H1 (cell line): ENCODE data around the gene LAYN. TPM values are rescaled to one million over a fixed set of nuclear protein-coding genes. Genes with fewer than 3 reads are reported as not detected.

Source experiments
- CTCF ChIA-PET: fragments of 300-600 bp; sonication (Branson Sonifier 250); formaldehyde crosslinking; loops from one replicate; lab custom pipeline; 2021; ENCODE audit not compliant: partially characterized antibody; lab: Charles Lee
- POLR2A ChIA-PET: fragments of 300-600 bp; sonication (Branson Sonifier 250); formaldehyde crosslinking; loops from one replicate; lab custom pipeline; 2021; ENCODE audit warnings: inconsistent platforms; ENCODE audit not compliant: partially characterized antibody; lab: Charles Lee
- DNase-seq, 2 experiments: peaks; one replicate each; pipeline versions ENCODE4 v3.0.0 to v3.0.0-alpha.2; 2010 to 2022; ENCODE audit warnings: low spot score in 2 of 2, low read depth in 1 of 2, mixed read lengths in 1 of 2
- FAIRE-seq: peaks from 2 replicates; lab custom pipeline; 2011; peaks lifted over from hg19 to GRCh38; lab: Jason Lieb, UNC
- H2AFZ ChIP-seq: 2 replicates; pipeline ENCODE4 v1.8.1; 2012; ENCODE audit warnings: low read length, inconsistent platforms
- H2AK5ac ChIP-seq: 2 replicates; pipeline ENCODE4 v1.6.1; 2013; ENCODE audit warnings: low read depth, low read length
- H2BK120ac ChIP-seq: replicated peaks from 2 replicates; pipeline ENCODE3; 2013; ENCODE audit warnings: low read depth, low read length, inconsistent platforms
- H2BK12ac ChIP-seq: 2 replicates; pipeline ENCODE4 v1.6.1; 2013; ENCODE audit warnings: low read depth, low read length
- H2BK15ac ChIP-seq: 2 replicates; pipeline ENCODE4 v1.6.1; 2013; ENCODE audit warnings: low read length
- H2BK20ac ChIP-seq: 2 replicates; pipeline ENCODE4 v1.6.1; 2013; ENCODE audit warnings: low read length
- H2BK5ac ChIP-seq: 2 replicates; pipeline ENCODE4 v1.6.1; 2013; ENCODE audit warnings: low read depth, low read length
- H3K14ac ChIP-seq: 2 replicates; pipeline ENCODE4 v1.6.1; 2013; ENCODE audit warnings: inconsistent platforms; ENCODE audit not compliant: insufficient read length
- H3K18ac ChIP-seq: 2 replicates; pipeline ENCODE4 v1.6.1; 2013; ENCODE audit warnings: low read length; ENCODE audit errors: extremely low read depth
- H3K23ac ChIP-seq: 2 replicates; pipeline ENCODE4 v1.6.1; 2013; ENCODE audit warnings: inconsistent platforms; ENCODE audit not compliant: insufficient read length
- H3K23me2 ChIP-seq: 2 replicates; pipeline ENCODE4 v1.6.1; 2013; ENCODE audit warnings: low read depth, low read length
- H3K27ac ChIP-seq: 2 replicates; pipeline ENCODE4 v1.6.1; 2011; ENCODE audit warnings: low read depth, low read length, inconsistent platforms
- H3K27me3 ChIP-seq, 4 experiments: replicated peaks in 1 of 4; 1 replicate in 1 of 4; 2 replicates in 3 of 4; pipeline versions ENCODE4 v1.6.1 to v1.8.1; 2011 to 2013; ENCODE audit warnings: low read length in 3 of 4, mild to moderate bottlenecking in 3 of 4, inconsistent platforms in 2 of 4, mixed read lengths in 2 of 4, moderate library complexity in 1 of 4; ENCODE audit not compliant: control insufficient read depth in 3 of 4, insufficient read depth in 3 of 4; ENCODE audit errors: extremely low read depth in 1 of 4
- H3K36me3 ChIP-seq, 4 experiments: 2 replicates each; pipeline versions ENCODE4 v1.6.1 to v1.8.1; 2011 to 2013; ENCODE audit warnings: mild to moderate bottlenecking in 4 of 4, low read length in 3 of 4, moderate library complexity in 2 of 4, control low read depth in 1 of 4, inconsistent platforms in 1 of 4; ENCODE audit not compliant: insufficient read depth in 4 of 4, control insufficient read depth in 2 of 4
- H3K4ac ChIP-seq: replicated peaks from 2 replicates; pipeline ENCODE3; 2013; ENCODE audit warnings: low read length, low read depth, mixed read lengths, inconsistent platforms; ENCODE audit not compliant: insufficient read length
- H3K4me1 ChIP-seq, 4 experiments: replicated peaks in 1 of 4; 1 replicate in 1 of 4; 2 replicates in 3 of 4; pipeline versions ENCODE4 v1.6.1 to v1.8.1; 2011 to 2013; ENCODE audit warnings: low read length in 3 of 4, inconsistent platforms in 2 of 4, mixed read lengths in 1 of 4; ENCODE audit not compliant: insufficient read depth in 4 of 4, control insufficient read depth in 3 of 4
- H3K4me2 ChIP-seq, 2 experiments: 2 replicates each; pipeline versions ENCODE4 v1.6.1 to v1.8.1; 2011 to 2013; ENCODE audit warnings: low read depth in 2 of 2, low read length in 2 of 2, control low read depth in 1 of 2, inconsistent platforms in 1 of 2, mild to moderate bottlenecking in 1 of 2; ENCODE audit not compliant: insufficient read depth in 1 of 2
- H3K4me3 ChIP-seq, 4 experiments: fragments of 200-600, 300-600 bp in 1 of 4; sonication (generic), shearing (Covaris generic), sonication (Bioruptor Twin) in 1 of 4; 2 replicates each; pipeline versions ENCODE4 v1.5.1 to v1.8.1; 2011 to 2016; ENCODE audit warnings: low read length in 4 of 4, low read depth in 3 of 4, control low read depth in 2 of 4, inconsistent platforms in 2 of 4, mild to moderate bottlenecking in 2 of 4, mixed read lengths in 1 of 4, moderate library complexity in 1 of 4; ENCODE audit not compliant: insufficient read depth in 2 of 4; ENCODE audit errors: extremely low read depth in 1 of 4
- H3K56ac ChIP-seq: replicated peaks from 2 replicates; pipeline ENCODE3; 2013; ENCODE audit warnings: low read depth, mild to moderate bottlenecking, mixed read lengths, low read length, inconsistent platforms; ENCODE audit not compliant: insufficient read length
- H3K79me1 ChIP-seq: 2 replicates; pipeline ENCODE4 v1.6.1; 2013; ENCODE audit warnings: low read depth, low read length, control low read depth
- H3K79me2 ChIP-seq, 2 experiments: 2 replicates each; pipeline versions ENCODE4 v1.6.1 to v1.8.1; 2012 to 2013; ENCODE audit warnings: low read length in 2 of 2, mild to moderate bottlenecking in 2 of 2, inconsistent platforms in 1 of 2; ENCODE audit not compliant: insufficient read depth in 2 of 2, control insufficient read depth in 1 of 2
- H3K9ac ChIP-seq, 4 experiments: replicated peaks in 1 of 4; 1 replicate in 1 of 4; 2 replicates in 3 of 4; pipeline versions ENCODE4 v1.6.1 to v1.8.1; 2011 to 2013; ENCODE audit warnings: low read depth in 3 of 4, low read length in 3 of 4, control low read depth in 2 of 4, mild to moderate bottlenecking in 2 of 4, moderate library complexity in 2 of 4, inconsistent platforms in 1 of 4; ENCODE audit errors: extremely low read depth in 1 of 4
- H3K9me3 ChIP-seq, 2 experiments: 2 replicates each; pipeline versions ENCODE4 v1.6.1 to v1.8.1; 2012 to 2013; ENCODE audit warnings: mild to moderate bottlenecking in 2 of 2, moderate library complexity in 2 of 2, control low read depth in 1 of 2, inconsistent platforms in 1 of 2, low read depth in 1 of 2, low read length in 1 of 2, mixed read lengths in 1 of 2; ENCODE audit not compliant: insufficient read depth in 2 of 2
- H4K20me1 ChIP-seq, 2 experiments: replicated peaks in 1 of 2; 2 replicates each; pipeline versions ENCODE3 to v1.8.1; 2011 to 2013; ENCODE audit warnings: inconsistent platforms in 2 of 2, low read length in 2 of 2, mild to moderate bottlenecking in 1 of 2; ENCODE audit not compliant: insufficient read depth in 2 of 2, control insufficient read depth in 1 of 2
- H4K5ac ChIP-seq: 2 replicates; pipeline ENCODE4 v1.6.1; 2013; ENCODE audit warnings: low read length, low read depth, mixed read lengths, inconsistent platforms; ENCODE audit not compliant: insufficient read length
- H4K8ac ChIP-seq: 2 replicates; pipeline ENCODE4 v1.8.0; 2013; ENCODE audit warnings: mild to moderate bottlenecking, moderate library complexity, low read length, inconsistent platforms; ENCODE audit not compliant: insufficient read depth; ENCODE audit errors: extremely low read depth
- H4K91ac ChIP-seq: replicated peaks from 2 replicates; pipeline ENCODE3; 2013; ENCODE audit warnings: low read length, mixed read lengths, inconsistent platforms; ENCODE audit not compliant: insufficient read length
- ASH2L ChIP-seq: fragments of 200-600, 300-600 bp; sonication (generic); IDR thresholded peaks from one replicate; pipeline ENCODE4 v1.7.1; 2017; ENCODE audit warnings: low read length
- BACH1 ChIP-seq: IDR thresholded peaks from 2 replicates; pipeline ENCODE4 v1.6.1; 2012; ENCODE audit warnings: low read length, improper control_type of control experiment
- BCL11A ChIP-seq, 2 experiments: IDR thresholded peaks; one replicate each; pipeline ENCODE4 v1.6.1; 2011; ENCODE audit warnings: low read depth in 2 of 2, low read length in 2 of 2, mild to moderate bottlenecking in 2 of 2
- CREB1 ChIP-seq: IDR thresholded peaks from 2 replicates; pipeline ENCODE4 v1.6.1; 2012; ENCODE audit warnings: inconsistent platforms
- PHF8 ChIP-seq: fragments of 200-600 bp; sonication (generic); conservative IDR thresholded peaks from 2 replicates; pipeline ENCODE4 v1.7.1; 2012; ENCODE audit warnings: low read depth, mild to moderate bottlenecking, inconsistent platforms, low read length, moderate library complexity
- POU5F1 ChIP-seq: IDR thresholded peaks from 2 replicates; pipeline ENCODE4 v1.6.1; 2011; ENCODE audit warnings: low read depth, mild to moderate bottlenecking, low read length, moderate library complexity
- SP1 ChIP-seq: IDR thresholded peaks from 2 replicates; pipeline ENCODE4 v1.6.1; 2011; ENCODE audit warnings: low read depth, low read length
- SP2 ChIP-seq: IDR thresholded peaks from 2 replicates; pipeline ENCODE4 v1.6.1; 2012; ENCODE audit warnings: mild to moderate bottlenecking, low read length, inconsistent platforms
- YY1 ChIP-seq: IDR thresholded peaks from 2 replicates; pipeline ENCODE4 v1.6.1; 2011; ENCODE audit warnings: low read depth, mild to moderate bottlenecking, low read length
- WGBS, 2 experiments: shearing (Covaris generic) in 1 of 2; methylation state at CpG; one replicate each; pipeline versions ENCODE4 v1.1.6 to v1.1.7; 2013 to 2015; ENCODE audit warnings: low lambda C conversion rate in 2 of 2, mixed read lengths in 2 of 2, inconsistent platforms in 1 of 2, low coverage in 1 of 2, missing lambda C conversion rate in 1 of 2; ENCODE audit not compliant: insufficient replicate concordance in 2 of 2, insufficient coverage in 1 of 2, insufficient read length in 1 of 2; ENCODE audit errors: extremely low coverage in 1 of 2, missing lambda C conversion rate in 1 of 2; 5-methylcytosine and 5-hydroxymethylcytosine counted together
- polyA plus RNA-seq, 7 experiments: library from polyadenylated mRNA; depleted of rRNA in 3 of 7; stranded (reverse) in 5 of 7; unstranded in 2 of 7; fragments of >200 nt in 5 of 7; fragments of 200-250 nt in 2 of 7; gene quantifications; 1 replicate in 5 of 7; 2 replicates in 1 of 7; 4 replicates in 1 of 7; pipeline versions ENCODE4 v1.2.1 to v1.2.3, GENCODE V29; 2011 to 2013; ENCODE audit warnings: missing spikeins in 2 of 7, mixed read lengths in 2 of 7
- total RNA-seq: library from RNA; stranded (reverse); fragmentation: NEBNext Ultra II Directional; extraction: Animal tissue kit (Norgen Biotek cat#: 25700); gene quantifications from 2 replicates; pipeline ENCODE4 v1.2.1, GENCODE V29; 2021
- TF ChIP-seq, protein P1 (sequence below), 3 experiments: IDR thresholded peaks; 1 replicate in 2 of 3; 2 replicates in 1 of 3; pipeline versions ENCODE4 v1.5.1 to v1.6.1; 2011; ENCODE audit warnings: low read length in 3 of 3, mild to moderate bottlenecking in 3 of 3, inconsistent platforms in 2 of 3, low read depth in 1 of 3, moderate library complexity in 1 of 3; ENCODE audit not compliant: insufficient read depth in 1 of 3; ENCODE audit errors: control extremely low read depth in 1 of 3

The LAYN gene
- total and polyA plus RNA-seq, 2 of the 8 experiments (the other 6 are each of a cell fraction or from before 2014, with no cell fraction given) = 4.2 to 9.3 TPM

DNA sequence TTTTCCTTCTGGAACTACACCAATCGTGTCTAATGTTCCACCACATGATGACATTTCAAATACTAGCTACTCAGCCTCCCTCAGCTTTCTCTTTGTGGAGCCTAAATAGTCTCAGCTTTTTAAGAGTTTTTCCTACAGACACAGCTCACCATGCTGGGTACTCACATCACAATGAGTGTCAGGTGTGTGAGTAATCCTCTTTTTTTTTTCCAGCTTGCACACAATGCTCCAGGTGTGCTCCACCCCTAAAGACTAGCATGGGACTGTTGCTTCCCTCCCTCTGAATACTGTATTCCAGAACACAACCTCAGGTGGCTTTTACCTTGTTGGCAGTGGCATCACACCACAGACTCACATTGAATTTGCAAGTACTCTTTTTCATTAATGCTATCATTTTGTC, 40.0 kb upstream of the LAYN start:
- H3K79me1 ChIP-seq = no peaks in the 10 kb centered on the region
- no peak overlapping the region for H3K9ac ChIP-seq
- no peak overlapping the region for H4K5ac ChIP-seq
- H3K36me3 ChIP-seq = no peaks in the 10 kb centered on the region
- DNase-seq = no peak
- no peak overlapping the region for H3K4ac ChIP-seq
- no peaks in the 10 kb centered on the region for H3K79me2 ChIP-seq
- FAIRE-seq = no peak
- H2BK12ac ChIP-seq = no peak overlapping the region
- H3K56ac ChIP-seq = no peak overlapping the region
- CTCF ChIA-PET = interaction anchor here (0.6 to 1.1 kb wide), 2 partner anchors 105 to 118 kb away, joined by 3 to 6 read pairs; no protein-coding TSS in a partner anchor
- no peak overlapping the region for H2AK5ac ChIP-seq
- 0 out of 2 replicates have a peak overlapping the region, but pooled peaks have one; percentile 23 for H2AFZ ChIP-seq
- POLR2A ChIA-PET = no interaction called here
- H3K27me3 ChIP-seq = no peaks in the 10 kb centered on the region
- 90% methylated on average over 1 of the region's 1 CpG; no CpG with 5 or more reads in 1 of the 2 experiments for WGBS, 2 experiments
- no peak overlapping the region for H3K4me2 ChIP-seq
- H2BK120ac ChIP-seq = no peak overlapping the region
- TF ChIP-seq, protein P1, sequence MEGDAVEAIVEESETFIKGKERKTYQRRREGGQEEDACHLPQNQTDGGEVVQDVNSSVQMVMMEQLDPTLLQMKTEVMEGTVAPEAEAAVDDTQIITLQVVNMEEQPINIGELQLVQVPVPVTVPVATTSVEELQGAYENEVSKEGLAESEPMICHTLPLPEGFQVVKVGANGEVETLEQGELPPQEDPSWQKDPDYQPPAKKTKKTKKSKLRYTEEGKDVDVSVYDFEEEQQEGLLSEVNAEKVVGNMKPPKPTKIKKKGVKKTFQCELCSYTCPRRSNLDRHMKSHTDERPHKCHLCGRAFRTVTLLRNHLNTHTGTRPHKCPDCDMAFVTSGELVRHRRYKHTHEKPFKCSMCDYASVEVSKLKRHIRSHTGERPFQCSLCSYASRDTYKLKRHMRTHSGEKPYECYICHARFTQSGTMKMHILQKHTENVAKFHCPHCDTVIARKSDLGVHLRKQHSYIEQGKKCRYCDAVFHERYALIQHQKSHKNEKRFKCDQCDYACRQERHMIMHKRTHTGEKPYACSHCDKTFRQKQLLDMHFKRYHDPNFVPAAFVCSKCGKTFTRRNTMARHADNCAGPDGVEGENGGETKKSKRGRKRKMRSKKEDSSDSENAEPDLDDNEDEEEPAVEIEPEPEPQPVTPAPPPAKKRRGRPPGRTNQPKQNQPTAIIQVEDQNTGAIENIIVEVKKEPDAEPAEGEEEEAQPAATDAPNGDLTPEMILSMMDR (IDR thresholded peaks at IDR 0.05; ENCODE audit: control extremely low read depth in 1 of 3, insufficient read depth in 1 of 3, low read depth in 1 of 3, low read length in 3 of 3) = no peak
- TF ChIP-seq SP2 = no peak
- no peak for TF ChIP-seq PHF8
- no peak for TF ChIP-seq ASH2L
- no peak for TF ChIP-seq BACH1
- TF ChIP-seq CREB1 = no peak
- TF ChIP-seq YY1 = no peak
- no peak for TF ChIP-seq POU5F1
- no peak for TF ChIP-seq BCL11A (IDR thresholded peaks at IDR 0.05; ENCODE audit: low read depth in 2 of 2, low read length in 2 of 2)
- no peak for TF ChIP-seq SP1
- TF ChIP-seq, all 59 proteins: peak for 0
- H3K9me3 ChIP-seq = no peaks in the 10 kb centered on the region
- H3K14ac ChIP-seq = no peak overlapping the region
- H2BK15ac ChIP-seq = no peak overlapping the region
- no peaks in the 10 kb centered on the region for H4K20me1 ChIP-seq
- H2BK5ac ChIP-seq = no peak overlapping the region
- no peak overlapping the region for H2BK20ac ChIP-seq
- no peaks in the 10 kb centered on the region for H3K4me1 ChIP-seq
- no peaks in the 10 kb centered on the region for H3K23me2 ChIP-seq
- H3K27ac ChIP-seq = no peak overlapping the region
- H3K23ac ChIP-seq = no peak overlapping the region
- H4K91ac ChIP-seq = no peak overlapping the region
- H3K18ac ChIP-seq = no peak overlapping the region
- no peak overlapping the region for H3K4me3 ChIP-seq
- no peak overlapping the region for H4K8ac ChIP-seq
